ENCODE results near the gene RESF1.
"Not testable (repeated sequence)": the region's sequence is repeated elsewhere in the genome, so short reads cannot be mapped to it uniquely, and the experiment has no call there.

Gene RESF1

DNA sequence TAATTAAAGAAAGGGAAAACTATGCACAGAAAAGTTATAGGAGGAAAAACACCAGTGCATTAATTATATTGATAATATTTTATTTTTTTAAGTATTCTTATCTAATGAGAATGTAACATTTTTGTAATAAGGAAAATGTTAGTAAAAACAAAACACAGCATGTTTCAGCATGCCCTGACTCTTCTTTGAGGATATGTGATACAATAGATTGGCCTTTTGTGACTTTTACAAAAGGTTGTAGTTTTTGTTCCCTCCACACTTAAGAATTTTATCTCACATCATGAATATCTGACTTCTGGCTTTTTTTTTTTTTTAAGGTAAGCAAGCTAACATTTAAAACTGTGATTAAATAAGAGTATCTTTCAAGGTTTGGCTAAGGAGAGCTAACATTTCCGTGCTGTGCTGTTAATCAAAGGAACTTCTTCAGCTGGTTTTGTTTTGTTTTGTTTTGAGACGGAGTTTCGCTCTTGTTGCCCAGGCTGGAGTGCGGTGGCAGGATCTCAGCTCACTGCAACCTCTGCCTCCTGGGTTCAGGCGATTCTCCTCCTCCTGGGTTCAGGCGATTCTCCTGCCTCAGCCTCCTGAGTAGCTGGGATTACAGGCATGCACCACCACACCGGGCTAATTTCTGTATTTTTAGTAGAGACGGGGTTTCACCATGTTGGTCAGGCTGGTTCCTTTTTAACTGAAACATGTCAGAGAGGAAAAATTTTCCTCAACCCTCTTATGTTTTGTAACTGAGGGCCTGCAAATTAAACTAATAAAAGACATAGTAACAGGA, 30.8 kb upstream of the RESF1 start:
- TF ChIP-seq, protein P1, sequence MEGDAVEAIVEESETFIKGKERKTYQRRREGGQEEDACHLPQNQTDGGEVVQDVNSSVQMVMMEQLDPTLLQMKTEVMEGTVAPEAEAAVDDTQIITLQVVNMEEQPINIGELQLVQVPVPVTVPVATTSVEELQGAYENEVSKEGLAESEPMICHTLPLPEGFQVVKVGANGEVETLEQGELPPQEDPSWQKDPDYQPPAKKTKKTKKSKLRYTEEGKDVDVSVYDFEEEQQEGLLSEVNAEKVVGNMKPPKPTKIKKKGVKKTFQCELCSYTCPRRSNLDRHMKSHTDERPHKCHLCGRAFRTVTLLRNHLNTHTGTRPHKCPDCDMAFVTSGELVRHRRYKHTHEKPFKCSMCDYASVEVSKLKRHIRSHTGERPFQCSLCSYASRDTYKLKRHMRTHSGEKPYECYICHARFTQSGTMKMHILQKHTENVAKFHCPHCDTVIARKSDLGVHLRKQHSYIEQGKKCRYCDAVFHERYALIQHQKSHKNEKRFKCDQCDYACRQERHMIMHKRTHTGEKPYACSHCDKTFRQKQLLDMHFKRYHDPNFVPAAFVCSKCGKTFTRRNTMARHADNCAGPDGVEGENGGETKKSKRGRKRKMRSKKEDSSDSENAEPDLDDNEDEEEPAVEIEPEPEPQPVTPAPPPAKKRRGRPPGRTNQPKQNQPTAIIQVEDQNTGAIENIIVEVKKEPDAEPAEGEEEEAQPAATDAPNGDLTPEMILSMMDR (conservative IDR thresholded peaks at IDR 0.05; ENCODE audit: low read depth), result no peak
- ChIA-PET CTCF (interaction anchor here (0.6 kb wide), 1 partner anchor 31 kb away, joined by 3 read pairs; the partner anchor contains the start of gene RESF1), POLR2A (ENCODE audit: low non-redundant PET) (no interaction called here)
- DNase-seq (ENCODE audit: low spot score), result no peak
- H3K27ac ChIP-seq, result no peak overlapping the region

DNA sequence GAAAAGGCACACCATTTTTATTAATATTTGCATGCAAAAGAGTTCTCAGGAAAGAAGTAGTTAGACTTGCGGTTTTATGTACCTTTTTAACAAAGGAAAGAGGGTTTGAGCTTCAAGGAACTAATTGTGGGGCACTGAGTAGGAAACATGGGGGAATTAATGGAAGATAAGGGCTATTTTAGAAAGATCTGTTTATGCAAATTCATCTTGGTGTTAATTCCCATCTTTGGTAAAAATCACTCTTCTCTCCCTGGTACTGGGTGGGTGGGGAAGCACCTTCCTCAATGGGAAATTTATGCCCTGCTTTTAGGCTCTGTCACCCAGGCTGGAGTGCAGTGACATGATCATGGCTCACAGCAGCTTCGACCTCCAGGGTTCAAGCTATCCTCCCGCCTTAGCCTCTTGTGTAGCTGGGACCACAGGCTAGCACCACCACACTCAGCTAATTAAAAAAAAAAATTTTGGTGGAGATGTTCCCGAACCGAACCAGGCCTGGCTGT, 30.1 kb upstream of the RESF1 start:
- no peak overlapping the region for H3K27ac ChIP-seq
- no peak for DNase-seq (ENCODE audit: low spot score)
- CTCF ChIA-PET, result interaction anchor here (0.6 kb wide), 2 partner anchors 30 to 381 kb away, joined by 3 to 4 read pairs; partner anchors contain the start of gene RESF1
- TF ChIP-seq, protein P1 (conservative IDR thresholded peaks at IDR 0.05; ENCODE audit: low read depth), result no peak
- POLR2A ChIA-PET (ENCODE audit: low non-redundant PET), result no interaction called here

DNA sequence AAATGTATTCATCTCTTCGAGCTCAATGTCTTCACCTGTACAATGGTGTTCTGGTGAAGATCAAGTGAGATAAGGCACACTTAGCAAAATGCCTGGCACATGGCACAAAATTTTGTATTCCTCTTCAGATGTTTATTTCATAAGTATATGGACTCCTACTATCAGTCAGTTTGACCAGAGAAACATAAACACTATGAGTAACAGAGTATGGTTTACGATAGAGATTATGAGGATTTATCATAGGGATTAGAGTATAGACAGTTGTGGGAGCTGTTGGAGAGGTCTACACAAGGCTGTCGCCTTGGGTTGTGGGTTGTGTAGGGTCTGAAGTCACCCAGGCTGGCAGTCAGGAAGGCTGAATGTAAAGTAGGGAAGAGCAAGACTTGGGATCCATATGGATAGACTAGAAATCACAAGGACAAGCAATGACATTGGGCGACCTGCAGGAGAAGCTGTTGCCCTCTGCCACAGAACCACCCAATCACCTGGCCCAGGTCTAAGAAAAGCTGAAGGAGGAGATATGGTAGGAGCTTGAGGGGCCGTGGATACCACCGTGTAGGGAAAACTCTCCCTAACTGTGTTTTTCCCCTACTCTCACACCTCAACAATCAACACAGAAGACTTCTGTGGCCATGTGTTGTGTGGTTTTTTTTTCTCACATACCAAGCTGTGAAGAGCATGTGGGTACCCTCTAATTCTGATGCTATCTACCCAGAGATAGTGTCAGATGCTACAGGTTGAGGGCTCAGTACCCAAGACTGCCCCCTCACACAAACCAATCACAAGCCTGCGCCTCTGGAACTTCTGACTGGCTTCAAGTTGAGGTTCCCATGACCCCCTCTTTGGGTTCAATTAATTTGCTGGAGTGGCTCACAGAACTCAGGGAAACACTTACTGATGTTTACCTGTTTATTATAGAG, 27.2 kb upstream of the RESF1 start:
- no peak for DNase-seq (ENCODE audit: low spot score)
- no peak overlapping the region for H3K27ac ChIP-seq
- TF ChIP-seq, protein P1 (conservative IDR thresholded peaks at IDR 0.05; ENCODE audit: low read depth), result no peak
- ChIA-PET POLR2A (ENCODE audit: low non-redundant PET) (no interaction called here), CTCF (no interaction called here)

DNA sequence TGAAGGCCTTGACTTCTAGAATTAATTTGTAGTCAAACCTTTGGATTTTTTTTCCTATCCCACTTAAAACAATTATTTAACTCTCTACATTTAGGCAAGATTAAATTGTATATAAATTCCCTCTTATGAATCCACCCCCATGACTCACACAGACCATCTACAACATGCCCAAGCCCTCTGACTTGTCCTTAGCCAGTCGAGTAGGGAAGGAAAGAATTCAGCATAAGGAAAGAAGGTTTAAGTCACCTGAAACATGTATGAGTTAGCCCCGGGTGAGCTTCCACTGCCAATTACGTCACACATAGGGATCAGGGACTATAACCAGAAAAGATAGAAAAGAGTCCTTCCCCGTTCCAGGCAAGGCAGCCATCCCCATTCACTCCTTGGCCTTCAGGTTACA, 14.9 kb upstream of the RESF1 start:
- TF ChIP-seq, protein P1 (conservative IDR thresholded peaks at IDR 0.05; ENCODE audit: low read depth), result no peak
- POLR2A ChIA-PET (ENCODE audit: low non-redundant PET), result interaction anchor here (0.7 kb wide), 1 partner anchor 75 kb away, joined by 3 read pairs; no protein-coding TSS in a partner anchor
- peak; percentile 57 for DNase-seq (ENCODE audit: low spot score)

DNA sequence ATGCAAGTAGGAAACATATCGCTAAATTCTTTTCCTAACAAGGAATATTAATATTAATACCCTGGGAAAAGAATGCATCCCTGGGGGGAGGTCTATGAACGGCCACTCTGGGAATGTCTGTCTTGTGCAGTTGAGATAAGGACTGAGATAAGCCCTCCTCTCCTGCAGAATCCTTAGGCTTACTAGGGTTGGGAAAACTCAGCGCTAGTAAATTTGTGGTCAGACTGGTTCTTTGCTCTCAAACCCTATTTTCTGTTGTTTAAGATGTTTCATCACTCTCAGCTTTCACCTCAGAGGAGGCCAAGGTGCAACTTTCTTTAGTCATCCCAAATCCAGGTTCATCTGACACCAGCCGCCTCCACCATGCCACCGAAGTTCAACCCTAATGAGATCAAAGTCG, 11.2 kb upstream of the RESF1 start:
- POLR2A ChIA-PET (ENCODE audit: low non-redundant PET), result no interaction called here
- no peak for DNase-seq (ENCODE audit: low spot score)
- CTCF ChIA-PET, result no interaction called here
- no peak overlapping the region for H3K27ac ChIP-seq
- TF ChIP-seq, protein P1 (conservative IDR thresholded peaks at IDR 0.05; ENCODE audit: low read depth), result no peak

More for the DNA sequence above, 14.9 kb upstream of the RESF1 start:
- peak overlapping the region; percentile 57 for H3K27ac ChIP-seq
- CTCF ChIA-PET, result interaction anchor here (0.7 kb wide), 1 partner anchor 350 kb away, joined by 3 read pairs; no protein-coding TSS in a partner anchor

DNA sequence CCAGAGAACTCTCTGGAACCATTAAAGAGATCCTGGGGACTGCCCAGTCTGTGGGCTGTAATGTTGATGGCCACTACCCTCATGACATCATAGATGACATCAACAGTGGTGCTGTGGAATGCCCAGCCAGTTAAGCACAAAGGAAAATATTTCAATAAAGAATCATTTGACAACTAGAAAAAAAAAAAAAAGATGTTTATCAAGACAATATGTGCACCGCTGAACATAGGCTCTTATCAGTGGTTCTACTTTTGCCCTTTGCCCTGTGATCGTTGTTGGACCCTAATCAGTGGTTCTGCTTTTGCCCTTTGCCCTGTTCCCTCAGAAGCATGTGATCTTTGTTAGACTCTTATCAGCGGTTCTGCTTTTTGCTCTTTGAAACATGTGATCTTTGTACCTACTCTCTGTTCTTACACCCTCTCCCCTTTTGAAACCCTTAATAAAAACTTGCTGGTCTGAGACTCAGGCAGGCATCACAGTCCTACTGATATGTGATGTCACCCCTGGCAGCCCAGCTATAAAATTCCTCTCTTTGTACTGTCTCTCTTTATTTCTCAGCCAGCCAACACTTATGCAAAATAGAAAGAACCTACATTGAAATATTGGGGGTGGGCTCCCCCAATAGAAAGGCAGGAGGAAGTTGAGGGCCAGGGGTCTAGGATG, 10.4 kb upstream of the RESF1 start:
- H3K27ac ChIP-seq; DNase-seq (ENCODE audit: low spot score); POLR2A ChIA-PET (ENCODE audit: low non-redundant PET): not testable (repeated sequence)
- CTCF ChIA-PET, result interaction anchor here (0.6 to 1.0 kb wide), 2 partner anchors 296 to 313 kb away, joined by 3 read pairs; no protein-coding TSS in a partner anchor

All from RWPE1 (cell line).